MCF 10A (cell line): ENCODE data around the gene TMEM14A. TPM values are rescaled to one million over a fixed set of nuclear protein-coding genes. Genes with fewer than 3 reads are reported as not detected.

ENCODE experiments used
- BruUV-seq: library from RNA; stranded (reverse); fragments of 400-500 nt; replicated peaks from 2 replicates; lab custom pipeline; 2021; lab: Mats Ljungman, UMichigan
- CTCF ChIA-PET: fragments of 300-600 bp; sonication (Branson Sonifier 250); formaldehyde crosslinking; extraction: SDS; loops from one replicate; lab custom pipeline; 2021; ENCODE audit warnings: antibody characterized with exemption, inconsistent platforms; lab: Yijun Ruan, JAX
- POLR2A ChIA-PET: fragments of 300-600, 350-650 bp; sonication (Branson Sonifier 250); formaldehyde crosslinking; extraction: SDS; loops from one replicate; lab custom pipeline; 2020; ENCODE audit warnings: antibody characterized with exemption, inconsistent platforms; lab: Yijun Ruan, JAX
- DNase-seq: peaks from one replicate; pipeline ENCODE4 v3.0.0-alpha.2; 2018; ENCODE audit not compliant: unreplicated experiment
- H3K27ac Mint-ChIP-seq: one replicate; pipeline ENCODE4 v1.8.0; 2022; ENCODE audit warnings: mild to moderate bottlenecking, low read depth, mixed read lengths; ENCODE audit not compliant: unreplicated experiment
- H3K27me3 Mint-ChIP-seq: one replicate; pipeline ENCODE4 v1.8.0; 2022; ENCODE audit warnings: mixed read lengths; ENCODE audit not compliant: insufficient read depth, unreplicated experiment
- H3K36me3 Mint-ChIP-seq: one replicate; pipeline ENCODE4 v1.8.0; 2022; ENCODE audit warnings: mild to moderate bottlenecking, moderate library complexity, mixed read lengths; ENCODE audit not compliant: insufficient read depth, unreplicated experiment
- H3K4me1 Mint-ChIP-seq: one replicate; pipeline ENCODE4 v1.8.0; 2022; ENCODE audit warnings: mixed read lengths; ENCODE audit not compliant: insufficient read depth, unreplicated experiment
- H3K4me3 Mint-ChIP-seq: one replicate; pipeline ENCODE4 v1.8.0; 2022; ENCODE audit warnings: mild to moderate bottlenecking, moderate library complexity, mixed read lengths; ENCODE audit not compliant: unreplicated experiment
- H3K9me3 Mint-ChIP-seq: one replicate; pipeline ENCODE4 v1.8.0; 2022; ENCODE audit warnings: mixed read lengths; ENCODE audit not compliant: unreplicated experiment
- CTCF ChIP-seq: fragments of 200-600 bp; IDR thresholded peaks from one replicate; pipeline ENCODE4 v1.8.0; 2022; ENCODE audit warnings: antibody characterized with exemption, mild to moderate bottlenecking; ENCODE audit not compliant: unreplicated experiment
- intact Hi-C: fragments of 100-400 bp; cut with micrococcal nuclease; formaldehyde crosslinking; loops from 2 replicates; pipeline ENCODE4 v1.14.1; 2022
- total RNA-seq: library from RNA; stranded (reverse); gene quantifications from 2 replicates; pipeline ENCODE4 v1.2.3, GENCODE V29; 2022

The TMEM14A gene
- total RNA-seq, 1 experiment from 2014 or later: 15.6 TPM

GRCh38 chr6:52641826-52642225, 29.1 kb upstream of the TMEM14A start:
- no peak for DNase-seq
- Mint-ChIP-seq H3K9me3 (no peaks in the 10 kb centered on the region), H3K27ac (no peak overlapping the region), H3K4me3 (no peak overlapping the region), H3K4me1 (peaks cover 2% of the 10 kb centered on the region), H3K36me3 (no peaks in the 10 kb centered on the region), H3K27me3 (peaks cover 54% of the 10 kb centered on the region)
- BruUV-seq: no TSS peak
- ChIA-PET CTCF (interaction anchor here (0.8 to 5.2 kb wide), 4 partner anchors 9 to 51 kb away, joined by 3 to 67 read pairs (median 6); no protein-coding TSS in a partner anchor), POLR2A (interaction anchor here (0.5 to 1.7 kb wide), 3 partner anchors 11 to 52 kb away, joined by 3 to 8 read pairs (median 3); no protein-coding TSS in a partner anchor)
- intact Hi-C loops: no loop called here
- TF ChIP-seq CTCF: no peak

- peaks cover 7% of the 10 kb centered on the region for H3K4me1 Mint-ChIP-seq
- BruUV-seq: no TSS peak
Measured at GRCh38 chr6:52642368-52642767, 28.5 kb upstream of the TMEM14A start.

DNA sequence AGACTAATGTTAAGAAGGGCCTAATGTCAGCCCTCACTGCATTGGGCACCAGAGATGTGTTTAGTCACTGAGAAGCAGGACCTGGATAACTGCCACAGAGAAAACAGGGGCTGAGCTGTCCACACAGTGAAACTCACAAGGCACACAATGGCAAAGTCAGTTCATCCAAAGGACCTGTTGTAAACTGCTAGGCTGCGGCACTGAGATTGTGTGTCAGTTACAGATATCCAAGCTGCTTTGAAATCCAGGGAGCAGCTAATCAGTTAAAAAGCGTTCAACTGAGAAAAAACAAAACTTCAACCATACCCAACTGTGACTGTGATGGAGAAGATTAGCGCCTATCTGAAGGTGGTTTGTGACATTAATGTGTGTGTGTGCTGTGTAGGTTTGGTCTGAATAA, 27.8 kb upstream of the TMEM14A start:
- ChIA-PET CTCF (interaction anchor here (1.0 kb wide), 1 partner anchor 9 kb away, joined by 10 read pairs; no protein-coding TSS in a partner anchor), POLR2A (no interaction called here)
- BruUV-seq: no TSS peak
- Mint-ChIP-seq H3K4me3 (no peak overlapping the region), H3K4me1 (peaks cover 9% of the 10 kb centered on the region), H3K27me3 (peaks cover 54% of the 10 kb centered on the region), H3K9me3 (no peaks in the 10 kb centered on the region), H3K36me3 (no peaks in the 10 kb centered on the region), H3K27ac (no peak overlapping the region)
- intact Hi-C loops: no loop called here
- no peak for TF ChIP-seq CTCF
- no peak for DNase-seq

More at GRCh38 chr6:52642368-52642767, 28.5 kb upstream of the TMEM14A start:
- DNase-seq: no peak
- H3K9me3 Mint-ChIP-seq: no peaks in the 10 kb centered on the region
- ChIA-PET POLR2A (interaction anchor here (1.3 to 1.7 kb wide), 2 partner anchors 10 to 52 kb away, joined by 3 to 8 read pairs; no protein-coding TSS in a partner anchor), CTCF (interaction anchor here (0.6 to 5.2 kb wide), 4 partner anchors 8 to 631 kb away, joined by 3 to 67 read pairs (median 6); no protein-coding TSS in a partner anchor)
- H3K27ac Mint-ChIP-seq: no peak overlapping the region
- no peak for TF ChIP-seq CTCF
- no peaks in the 10 kb centered on the region for H3K36me3 Mint-ChIP-seq
- H3K4me3 Mint-ChIP-seq: no peak overlapping the region
- intact Hi-C loops: no loop called here
- peaks cover 54% of the 10 kb centered on the region for H3K27me3 Mint-ChIP-seq

DNA sequence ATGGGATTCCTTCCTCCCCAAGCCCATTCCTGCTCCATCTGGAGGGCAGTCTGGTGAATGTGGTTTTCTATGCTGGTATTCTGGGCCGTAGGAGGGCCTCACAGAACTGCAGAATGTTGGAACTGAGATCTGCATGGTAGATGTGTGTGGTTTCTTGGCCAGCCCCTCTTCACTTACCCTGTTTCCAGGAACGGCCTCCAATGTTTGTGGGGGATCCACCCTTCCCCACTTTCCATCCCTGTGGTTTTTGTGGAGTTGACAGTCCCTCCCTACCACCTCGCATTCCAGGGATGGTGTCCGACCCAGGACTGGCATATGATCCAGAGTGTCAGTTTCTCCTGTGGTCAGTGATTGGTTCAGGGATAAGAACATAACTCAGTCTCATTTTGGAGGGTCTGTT, 26.7 kb upstream of the TMEM14A start:
- Mint-ChIP-seq H3K9me3 (no peaks in the 10 kb centered on the region), H3K36me3 (peaks cover 6% of the 10 kb centered on the region), H3K27ac (no peak overlapping the region), H3K4me3 (no peak overlapping the region), H3K27me3 (peaks cover 53% of the 10 kb centered on the region), H3K4me1 (peaks cover 9% of the 10 kb centered on the region)
- ChIA-PET POLR2A (no interaction called here), CTCF (interaction anchor here (1.0 kb wide), 1 partner anchor 8 kb away, joined by 10 read pairs; no protein-coding TSS in a partner anchor)
- BruUV-seq: no TSS peak
- no peak for DNase-seq
- TF ChIP-seq CTCF: no peak
- intact Hi-C loops: no loop called here
